Activated CD8-positive, alpha-beta memory T cell treated with anti-CD3 and anti-CD28 coated beads, Interleukin-2, amount 50 U/mL, for 4 hours (primary cell): Measurements from ENCODE around the gene CCNY.

Experiments
- DNase-seq: peaks from one replicate; pipeline ENCODE4 v3.0.0-alpha.2; 2020

CCNY gene

DNA sequence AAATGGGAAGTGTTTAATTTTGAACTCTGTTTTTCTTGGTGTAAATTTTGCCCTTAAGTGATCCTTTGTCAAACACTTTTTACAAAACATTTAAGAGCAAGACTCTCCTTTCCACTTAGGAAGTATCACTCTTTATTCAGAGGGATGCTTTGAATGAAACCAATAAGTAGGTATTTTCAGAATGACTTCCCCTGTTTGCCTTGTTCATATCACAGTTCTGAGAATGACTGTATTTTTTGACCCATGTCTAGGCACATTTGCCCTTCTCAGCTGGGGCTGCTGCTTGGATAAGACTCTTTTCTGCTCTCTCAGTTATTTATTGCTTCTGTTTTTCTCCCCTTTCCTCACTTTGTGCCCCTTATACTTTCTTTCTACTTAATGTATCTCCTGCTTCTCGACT lies 98.2 kb downstream of the CCNY start:
- DNase-seq, result no peak

DNA sequence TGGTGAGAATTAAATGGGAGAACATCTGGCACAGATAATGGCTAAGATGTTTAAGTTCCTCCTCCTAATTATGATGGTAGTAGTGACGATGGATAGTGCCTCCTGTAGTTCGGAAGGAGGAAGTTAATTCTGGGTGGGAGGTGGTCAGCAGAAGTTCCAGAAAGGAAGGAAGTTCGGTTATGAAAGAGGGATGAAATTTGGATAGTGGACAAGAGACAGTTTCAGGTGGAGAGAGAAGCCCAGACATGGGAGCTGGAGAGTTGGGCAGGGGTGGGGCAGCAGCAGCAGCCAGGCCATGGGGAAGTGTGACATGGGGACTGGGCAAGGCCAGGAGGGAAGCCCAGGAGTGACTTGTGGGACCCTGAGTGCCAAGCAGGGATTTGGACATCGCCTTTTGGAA lies 99.5 kb downstream of the CCNY start:
- DNase-seq, result no peak

DNA sequence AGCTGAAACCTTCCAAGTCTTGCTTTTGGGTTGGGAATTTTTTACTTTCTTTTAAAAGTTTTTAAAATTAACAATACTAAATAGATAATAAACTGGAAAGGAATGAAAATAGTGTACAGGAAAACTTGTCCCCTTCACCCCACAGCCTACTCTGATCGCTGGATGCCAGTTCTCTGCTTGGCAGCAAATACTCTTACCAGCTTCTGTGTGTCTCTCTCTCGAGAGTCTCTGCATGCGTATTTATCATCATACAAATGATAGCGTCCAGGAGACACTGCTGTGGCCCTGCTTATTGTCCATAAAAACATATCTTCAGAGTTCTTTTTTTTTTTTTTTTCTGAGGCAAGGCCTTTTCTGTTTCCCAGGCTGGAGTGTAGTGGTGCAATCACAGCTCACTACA lies 101.5 kb downstream of the CCNY start:
- no peak for DNase-seq

DNA sequence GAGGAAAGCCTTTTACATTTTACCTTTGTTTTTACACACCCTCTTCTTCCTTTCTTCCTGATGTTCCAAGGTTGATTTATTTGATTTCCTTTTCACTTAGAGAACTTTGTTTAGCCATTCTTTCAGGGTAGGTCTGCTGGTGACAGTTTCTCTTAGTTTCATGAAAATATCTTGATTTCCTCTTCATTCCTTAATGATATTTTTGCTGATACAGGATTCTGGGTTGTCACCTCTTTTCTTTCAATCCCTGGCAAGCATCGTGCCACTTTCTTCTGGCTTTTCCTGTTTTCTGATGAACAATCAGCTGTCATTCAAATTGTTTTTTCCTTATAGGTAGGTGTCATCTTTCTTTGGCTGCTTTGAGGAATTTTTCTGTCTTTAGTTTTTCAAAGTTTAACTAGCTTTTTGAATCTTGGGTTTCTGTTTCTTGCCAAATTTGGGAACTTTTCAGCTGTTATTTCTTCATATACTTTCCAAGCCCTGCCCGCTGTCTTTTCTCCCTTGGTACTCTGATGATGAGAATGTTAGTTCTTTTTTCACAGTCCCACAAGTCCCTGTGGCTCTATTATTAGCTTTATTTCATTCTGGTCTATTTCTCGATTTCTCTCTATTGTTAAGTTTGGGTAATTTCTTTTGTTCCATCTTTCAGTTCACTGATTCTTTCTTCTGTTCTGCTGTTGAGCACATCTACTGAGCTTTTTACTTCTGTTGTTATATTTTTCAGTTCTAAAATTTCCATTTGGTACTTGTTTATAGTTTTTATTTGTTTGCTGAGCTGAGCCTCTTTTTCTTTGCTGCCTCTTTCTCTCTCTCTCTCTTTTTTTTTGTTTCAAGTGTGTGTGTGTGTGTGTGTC lies 102.6 kb downstream of the CCNY start:
- DNase-seq, result no peak

DNA sequence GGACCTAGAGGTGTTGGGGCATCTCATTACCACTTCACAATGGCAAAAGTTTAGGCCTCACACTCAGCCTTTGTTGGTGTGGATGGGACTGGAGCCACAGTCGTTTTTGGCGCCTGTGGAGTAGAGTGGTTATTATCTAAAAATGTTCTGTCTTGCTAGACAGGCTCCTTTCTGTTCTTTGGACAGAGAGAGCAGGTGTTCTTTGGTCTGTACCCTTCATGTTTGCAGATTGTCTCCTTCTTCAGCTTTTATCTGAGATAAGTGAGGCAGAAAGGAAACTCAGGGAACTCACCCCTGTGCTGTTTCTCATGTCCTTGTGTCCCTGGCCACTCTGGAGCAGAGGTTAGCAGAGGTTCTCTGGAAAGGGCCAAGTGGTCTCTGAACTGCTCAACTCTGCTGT lies 103.7 kb downstream of the CCNY start:
- no peak for DNase-seq

DNA sequence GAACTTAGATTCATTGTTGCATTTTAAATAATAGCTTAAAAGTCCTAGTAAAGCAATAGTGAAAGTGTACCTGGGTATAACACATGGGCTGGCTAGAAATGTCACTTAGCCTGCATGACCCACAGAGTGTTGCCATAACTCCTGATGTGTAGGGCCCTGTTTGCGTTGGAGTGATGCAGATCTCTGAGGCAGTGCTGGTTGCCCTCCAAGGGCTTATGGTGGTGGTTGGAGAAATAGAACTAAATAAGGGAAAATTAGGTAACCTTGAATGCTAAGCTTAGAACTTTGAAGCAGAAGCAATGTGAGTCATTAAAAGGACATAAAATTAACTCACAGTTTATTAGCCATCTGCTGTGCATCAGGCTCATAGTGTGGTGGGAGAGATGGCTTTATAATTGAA lies 105.7 kb downstream of the CCNY start:
- DNase-seq, result no peak

DNA sequence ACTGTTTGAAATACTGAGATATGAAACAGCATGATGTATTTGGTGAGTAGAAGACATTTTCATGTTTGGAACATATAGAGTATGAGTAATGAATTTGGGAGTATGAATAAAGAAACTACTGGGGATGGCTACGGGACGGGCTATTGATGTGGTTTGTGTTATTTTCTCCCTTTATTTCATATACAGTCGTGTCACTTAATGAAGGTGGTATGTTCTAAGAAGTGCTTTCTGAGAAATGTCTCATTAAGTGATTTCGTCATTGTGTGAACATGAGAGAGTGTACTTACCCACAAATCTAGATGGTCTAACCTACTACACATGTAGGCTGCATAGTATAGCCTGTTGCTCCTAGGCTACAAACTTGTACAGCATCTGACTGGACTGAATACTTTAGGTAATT lies 106.3 kb downstream of the CCNY start:
- DNase-seq, result no peak

DNA sequence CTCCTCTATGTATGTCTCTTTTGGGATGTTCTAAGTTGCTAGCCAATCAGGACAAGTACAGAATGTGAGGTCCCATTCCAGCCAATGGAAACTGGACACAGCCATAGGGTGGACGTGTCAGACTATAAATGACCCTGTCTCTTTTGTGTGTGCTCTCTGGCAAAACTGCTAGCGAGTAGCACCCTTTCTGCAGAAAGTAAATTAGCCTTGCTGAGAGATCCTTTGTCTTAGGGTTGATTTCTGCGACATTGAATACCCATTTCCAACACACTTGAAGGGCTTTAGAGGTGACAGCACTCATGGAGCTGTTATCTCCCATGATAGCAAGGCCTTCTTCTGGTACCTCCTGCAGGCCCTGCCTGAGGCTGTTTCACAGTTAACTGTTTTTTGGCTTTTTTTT lies 107.5 kb downstream of the CCNY start:
- DNase-seq, result no peak

DNA sequence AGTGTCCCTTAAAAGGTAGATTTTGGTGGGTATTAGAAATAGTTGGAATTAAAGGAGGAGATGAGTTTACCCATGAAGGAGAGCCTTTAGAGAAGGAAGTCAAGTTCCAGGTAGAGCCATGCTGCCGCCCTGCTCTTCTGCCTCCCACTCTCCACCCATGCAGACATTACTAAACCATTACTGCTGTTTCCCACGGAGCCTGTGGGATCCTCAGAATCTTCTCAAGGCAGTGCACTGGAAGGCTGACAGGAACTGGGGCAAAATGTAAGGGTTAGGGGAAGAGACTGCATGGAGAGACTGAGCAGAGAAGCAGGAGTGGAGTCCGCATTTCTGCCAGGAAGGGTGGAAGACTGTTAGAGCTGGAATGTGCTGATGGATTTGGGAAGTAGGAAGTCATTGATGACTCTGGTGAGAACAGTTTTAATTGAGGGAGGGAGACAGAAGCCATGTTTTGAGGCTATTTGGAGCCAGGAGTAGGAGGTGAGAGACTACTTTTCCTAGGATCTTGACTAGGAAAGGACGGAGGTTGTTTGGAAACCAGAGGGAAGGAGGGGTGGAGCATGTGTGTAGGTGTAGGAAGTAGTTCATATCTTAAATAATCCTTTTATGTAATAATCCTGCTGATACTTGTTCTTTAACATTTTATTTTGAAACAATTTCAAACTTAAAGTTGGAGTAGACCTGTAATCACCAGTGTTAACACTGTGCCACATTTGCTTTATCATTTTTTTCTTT lies 109.0 kb downstream of the CCNY start:
- DNase-seq, result no peak

DNA sequence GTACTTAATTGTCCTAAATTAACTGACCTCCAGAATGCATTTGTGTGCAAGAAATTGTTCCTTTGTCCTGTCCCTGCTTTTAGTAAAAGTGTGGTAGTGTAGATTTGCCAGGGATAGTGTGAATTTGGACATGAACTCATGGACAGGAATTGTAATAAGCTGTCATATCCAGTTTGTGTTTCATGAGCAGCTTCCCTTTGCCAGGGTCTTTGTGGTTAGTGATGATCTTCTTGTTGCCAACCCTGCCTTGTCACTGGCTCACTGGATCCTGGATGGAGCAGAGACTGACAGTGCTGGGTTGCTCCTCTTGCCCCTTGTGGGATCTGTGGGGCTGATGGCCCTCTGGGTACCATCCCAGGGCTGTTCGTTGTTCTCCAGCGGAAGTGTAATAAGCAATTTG lies 110.1 kb downstream of the CCNY start:
- no peak for DNase-seq

DNA sequence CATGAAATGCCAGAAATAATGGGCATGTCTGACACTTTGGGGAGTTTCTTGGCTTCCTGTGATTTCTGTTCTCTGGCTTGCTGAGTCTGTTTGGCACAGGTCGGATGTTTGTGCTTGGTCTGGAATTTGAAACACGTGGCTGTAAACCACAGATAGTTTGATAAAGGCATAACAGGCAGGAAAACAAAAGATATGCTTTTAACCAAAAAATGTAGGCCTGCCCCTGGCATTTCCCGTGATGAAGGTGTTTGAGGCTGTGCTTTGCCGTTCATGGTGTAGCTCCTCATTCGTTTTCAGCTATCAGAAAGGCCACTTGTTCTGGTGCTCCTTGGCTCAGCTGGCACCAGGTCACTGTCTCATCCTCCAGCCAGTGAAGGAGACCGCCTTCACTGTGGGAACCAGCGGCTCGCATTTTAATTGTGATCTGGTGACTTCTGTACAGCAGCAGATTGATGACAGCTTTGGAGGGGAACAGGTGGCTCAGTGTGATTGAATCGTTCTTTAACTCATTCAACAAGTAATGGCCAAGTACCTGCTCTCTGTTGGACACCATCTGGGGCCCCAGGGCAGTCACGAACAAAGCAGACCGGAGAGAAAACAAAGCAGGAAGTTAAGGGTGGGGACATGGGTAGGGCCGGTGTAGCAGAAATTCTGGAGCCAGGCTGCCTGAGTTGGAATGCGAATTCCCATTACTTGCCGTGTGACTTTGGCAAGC lies 111.5 kb downstream of the CCNY start:
- DNase-seq, result no peak

DNA sequence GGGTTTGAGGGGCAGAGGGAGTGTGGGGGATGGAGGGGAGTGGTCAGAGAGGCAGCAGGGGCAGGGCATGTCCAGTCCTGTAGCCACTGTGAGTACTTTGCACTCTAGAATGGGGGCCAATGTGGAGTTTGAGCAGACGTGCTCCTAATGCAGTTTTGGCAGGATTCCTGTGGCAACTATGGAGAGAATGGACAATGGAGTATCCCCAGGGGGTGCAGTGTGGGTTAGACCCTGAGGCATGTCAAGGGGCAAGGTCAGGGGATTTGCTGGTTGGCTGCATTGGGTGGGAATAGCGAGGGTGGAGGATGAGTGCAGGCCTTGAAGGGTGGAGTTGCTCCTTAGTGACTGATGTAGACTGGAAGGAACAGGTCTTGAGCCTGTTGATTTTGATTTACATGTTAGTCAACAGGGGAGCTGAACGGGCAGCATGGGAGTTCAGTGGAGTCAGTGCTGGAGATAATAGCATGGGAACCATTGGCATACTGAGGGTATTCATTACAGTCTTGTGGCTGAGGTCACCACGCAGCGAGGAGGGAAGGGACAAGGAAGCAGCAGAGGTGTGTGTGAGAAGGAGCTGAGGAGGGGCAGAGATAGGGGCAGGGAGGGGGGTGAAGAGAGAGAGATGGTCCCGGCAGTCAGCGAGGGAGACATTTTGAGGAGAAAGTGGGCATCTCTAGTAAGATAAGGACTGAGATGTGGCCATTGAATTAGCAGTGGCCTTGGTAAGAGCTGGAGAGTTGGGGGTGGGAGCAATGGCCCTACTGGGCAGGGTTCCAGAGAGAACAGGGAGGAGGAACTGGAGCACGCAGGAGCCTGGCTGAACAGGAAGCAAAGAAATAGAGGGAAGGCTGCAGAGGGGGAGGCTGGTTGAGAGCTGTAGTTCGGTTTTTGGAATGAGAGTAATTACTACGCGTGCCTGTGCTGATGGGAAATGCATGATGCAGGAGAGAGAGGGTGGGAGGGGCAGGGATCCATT lies 112.7 kb downstream of the CCNY start:
- DNase-seq, result no peak

DNA sequence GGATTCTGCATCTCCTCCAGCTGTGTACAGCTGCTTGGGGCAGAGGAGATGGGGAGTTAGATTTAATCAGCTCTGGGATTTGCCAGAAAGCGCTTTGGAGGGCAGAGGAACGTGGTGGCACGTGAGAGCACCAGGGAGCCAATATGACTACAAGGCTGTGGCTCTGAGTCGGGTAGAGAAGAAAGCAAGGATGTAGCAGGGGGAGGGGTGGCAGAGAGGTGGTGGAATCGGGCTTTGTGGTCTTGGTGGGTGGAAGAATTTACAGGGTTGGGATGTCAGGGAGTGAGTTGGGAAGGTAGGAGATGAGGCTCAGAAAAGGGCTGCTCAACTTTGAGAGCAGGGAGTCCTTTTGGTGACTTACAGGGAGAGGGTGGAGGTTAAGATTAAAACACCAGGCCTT lies 113.6 kb downstream of the CCNY start:
- no peak for DNase-seq

DNA sequence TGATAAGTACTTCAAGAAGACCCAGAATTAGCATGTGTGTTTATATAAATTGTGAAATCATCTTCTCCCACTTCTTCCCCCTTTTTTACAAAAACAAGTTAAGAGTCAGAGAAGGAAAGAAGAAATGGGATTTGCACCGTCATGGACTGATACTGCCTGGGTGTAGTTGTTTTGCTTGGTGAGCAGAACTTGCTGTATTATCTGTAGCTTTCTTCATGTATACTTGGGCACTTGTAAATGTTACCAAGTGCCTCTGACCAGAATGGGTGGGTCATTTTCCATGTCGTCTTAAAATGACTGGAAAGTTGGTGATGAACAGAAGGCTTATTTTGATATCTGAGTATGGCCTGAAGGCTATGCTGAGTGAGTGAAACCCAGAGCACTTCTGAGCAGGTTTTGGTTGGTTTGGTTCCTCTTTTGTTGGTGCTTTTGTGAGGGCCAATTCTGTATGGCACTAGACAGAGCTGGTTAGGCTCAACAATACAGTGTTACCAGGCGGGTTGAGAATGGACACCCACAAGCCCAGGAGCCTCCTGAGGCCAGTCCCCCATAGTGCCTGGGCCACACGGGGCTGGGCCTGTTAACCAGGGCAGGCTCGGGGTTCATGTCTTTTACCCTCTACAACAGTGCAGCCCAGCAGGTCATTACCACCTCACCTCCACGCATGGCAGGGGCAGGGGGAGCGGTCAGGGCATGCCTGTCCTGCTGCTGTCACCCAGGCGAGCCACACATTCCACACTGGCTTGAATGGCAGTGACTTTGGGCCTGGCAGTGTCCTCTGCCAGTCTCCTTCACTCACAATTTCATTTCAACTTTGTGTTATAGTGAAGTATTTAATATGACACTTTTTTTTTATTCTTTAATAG lies 115.1 kb downstream of the CCNY start:
- no peak for DNase-seq

DNA sequence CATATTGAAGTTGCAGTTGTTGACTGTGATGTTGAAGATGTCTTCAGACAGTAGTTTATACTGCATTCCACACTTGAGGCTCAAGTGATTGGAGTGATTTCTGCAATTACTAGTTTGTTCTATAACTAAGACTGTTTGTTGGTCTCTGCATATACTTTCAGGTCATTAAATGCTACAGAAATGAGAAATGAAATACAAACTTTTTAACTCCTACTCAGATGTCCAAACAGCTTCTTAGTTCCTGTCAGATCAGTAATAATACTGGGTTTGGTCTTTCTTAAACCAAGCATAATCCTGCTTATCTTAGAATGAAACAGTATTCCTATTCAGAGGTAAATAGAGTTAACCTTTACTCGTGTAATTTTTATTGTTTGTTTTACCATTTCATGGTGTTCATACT lies 115.9 kb downstream of the CCNY start:
- DNase-seq, result no peak

DNA sequence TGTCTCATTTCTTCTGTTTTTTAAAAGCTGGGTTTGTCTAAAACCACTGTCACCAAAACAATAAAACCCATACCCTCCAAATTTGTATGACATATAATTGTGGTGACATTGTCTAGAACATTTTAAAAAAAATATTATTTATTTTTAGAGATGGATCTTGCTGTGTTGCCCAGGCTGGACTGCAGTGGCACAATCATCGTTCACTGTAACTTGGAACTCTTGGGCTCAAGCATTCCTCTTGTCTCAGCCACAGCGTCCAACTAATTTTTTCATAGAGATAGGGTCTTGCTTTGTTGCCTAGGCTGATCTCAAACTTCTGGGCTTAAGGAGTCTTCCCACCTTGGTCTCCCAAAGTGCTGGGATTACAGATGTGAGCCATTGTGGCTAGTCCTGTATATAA lies 116.5 kb downstream of the CCNY start:
- DNase-seq, result no peak

DNA sequence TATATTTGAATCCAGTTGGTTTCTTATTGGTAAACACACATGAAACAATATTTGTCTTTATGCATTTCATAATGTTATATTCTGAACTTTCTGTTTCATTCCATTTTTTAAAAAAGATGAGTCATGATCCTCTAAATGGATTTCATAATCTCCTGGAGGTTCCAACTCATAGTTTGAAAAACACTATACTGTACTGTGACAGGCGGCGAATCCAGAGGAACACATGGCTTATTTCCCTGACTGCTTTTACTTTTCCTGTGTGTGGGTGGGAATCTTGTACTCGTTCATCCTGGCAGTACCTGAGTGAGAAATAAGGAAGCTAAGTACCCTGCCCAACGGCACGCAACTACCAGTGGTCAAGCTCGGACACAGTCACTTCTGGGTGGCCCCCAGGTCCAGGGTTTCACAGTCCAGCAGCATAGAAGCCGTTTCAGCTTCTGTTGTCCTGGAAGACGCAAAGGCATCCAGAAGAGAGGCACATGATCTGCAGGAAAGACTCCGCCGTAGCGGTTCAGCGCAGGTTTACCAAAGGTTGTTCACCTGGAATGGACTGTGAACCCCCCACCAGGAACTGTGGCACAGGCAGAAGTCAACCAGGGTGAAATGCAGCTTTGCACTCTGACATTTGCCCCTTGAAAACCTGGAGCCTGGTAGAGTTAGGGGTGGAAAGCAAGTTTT lies 117.7 kb downstream of the CCNY start:
- DNase-seq, result no peak

DNA sequence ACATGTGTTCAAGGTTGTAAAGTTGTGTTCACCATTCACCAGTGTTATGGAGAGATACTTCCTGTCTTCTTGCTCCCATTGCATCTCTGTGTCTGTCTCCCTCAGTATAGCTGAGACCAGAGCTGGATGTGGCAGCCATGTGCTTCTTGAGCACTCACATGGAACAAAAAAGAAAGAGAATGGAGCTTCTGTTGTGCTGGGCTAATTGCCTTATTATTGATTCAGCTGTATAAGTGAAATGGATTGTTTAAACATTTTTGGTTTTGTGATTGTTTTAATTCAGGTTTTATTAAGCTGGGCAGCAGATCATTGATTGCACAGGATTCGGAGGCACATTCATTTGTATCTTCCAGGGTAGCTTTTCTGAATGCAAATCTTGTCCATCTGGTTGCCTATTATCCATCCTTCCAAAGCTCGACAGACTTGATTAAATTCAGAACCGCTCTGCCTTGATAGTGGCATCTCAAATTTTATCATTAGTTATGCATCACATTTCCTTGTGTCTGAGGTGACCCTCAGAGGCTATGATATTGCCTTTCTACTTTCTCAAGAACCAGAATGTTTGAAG lies 119.9 kb downstream of the CCNY start:
- no peak for DNase-seq

DNA sequence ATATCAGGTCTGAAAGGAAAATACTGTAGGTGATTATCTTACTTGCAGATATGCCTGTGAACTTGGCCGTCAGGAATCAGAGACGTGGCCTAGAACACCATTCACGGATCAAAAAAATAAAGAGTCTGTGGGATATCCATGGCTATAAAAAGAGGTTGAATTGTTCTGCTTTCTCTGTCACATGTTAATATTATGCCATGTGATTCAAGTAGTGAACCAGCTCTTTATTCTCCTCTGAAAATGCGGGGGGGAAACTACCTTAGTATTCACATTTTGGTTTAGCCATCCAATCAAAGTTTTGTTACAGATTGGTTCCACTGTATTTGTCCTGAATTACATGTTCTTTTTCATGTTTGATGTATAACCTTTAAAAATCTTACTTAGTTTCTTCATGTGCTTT lies 120.5 kb downstream of the CCNY start:
- DNase-seq, result no peak
